GM23338 (cell line): ENCODE measurements around the gene DCDC1. TPM values are rescaled to one million over a fixed set of nuclear protein-coding genes. Genes with fewer than 3 reads are reported as not detected.

Source experiments
- ATAC-seq: fragments of 200-7000 bp; cut with Tn5 transposase; 3 replicates; pipeline ENCODE4 v1.9.1; 2020
- DNase-seq: peaks from one replicate; pipeline ENCODE4 v3.0.0-alpha.2; 2015; ENCODE audit warnings: low spot score
- H2AFZ ChIP-seq: fragments of 200-600 bp; sonication (generic); 2 replicates; pipeline ENCODE4 v1.8.0; 2016; ENCODE audit warnings: antibody characterized with exemption, mild to moderate bottlenecking, moderate library complexity
- H3F3A ChIP-seq: fragments of 200-600 bp; sonication (generic); replicated peaks from 2 replicates; pipeline ENCODE4 v1.8.0; 2017; ENCODE audit warnings: antibody characterized with exemption, mixed run types, low read depth
- H3K27ac ChIP-seq: fragments of 200-600 bp; sonication (generic); 2 replicates; pipeline ENCODE4 v1.6.1; 2016; ENCODE audit warnings: low read depth
- H3K27me3 ChIP-seq: fragments of 200-600 bp; sonication (generic); 2 replicates; pipeline ENCODE4 v1.8.0; 2016; ENCODE audit warnings: mild to moderate bottlenecking, mixed run types, moderate library complexity; ENCODE audit not compliant: insufficient read depth
- H3K36me3 ChIP-seq: fragments of 200-600 bp; sonication (generic); 2 replicates; pipeline ENCODE4 v1.8.0; 2016; ENCODE audit warnings: mild to moderate bottlenecking; ENCODE audit not compliant: insufficient read depth
- H3K4me1 ChIP-seq: fragments of 200-600 bp; sonication (generic); 2 replicates; pipeline ENCODE4 v1.8.0; 2016; ENCODE audit warnings: mild to moderate bottlenecking, moderate library complexity; ENCODE audit not compliant: insufficient read depth
- H3K4me2 ChIP-seq: fragments of 200-600 bp; sonication (generic); 2 replicates; pipeline ENCODE4 v1.7.1; 2017; ENCODE audit warnings: mixed run types
- H3K4me3 ChIP-seq: fragments of 200-600 bp; sonication (generic); 2 replicates; pipeline ENCODE4 v1.6.1; 2016; ENCODE audit warnings: mixed run types
- H3K79me2 ChIP-seq: fragments of 200-600 bp; sonication (generic); replicated peaks from 2 replicates; pipeline ENCODE4 v1.8.0; 2017; ENCODE audit warnings: mild to moderate bottlenecking; ENCODE audit not compliant: insufficient read depth
- H3K9me2 ChIP-seq: fragments of 200-600 bp; sonication (generic); 2 replicates; pipeline ENCODE4 v1.8.0; 2017; ENCODE audit not compliant: insufficient read depth
- H4K20me1 ChIP-seq: fragments of 200-600 bp; sonication (generic); replicated peaks from 2 replicates; pipeline ENCODE4 v1.8.0; 2017; ENCODE audit warnings: mild to moderate bottlenecking; ENCODE audit not compliant: insufficient read depth
- H3K27ac Mint-ChIP-seq: 2 replicates; pipeline ENCODE4 v1.8.0; 2020; ENCODE audit warnings: inconsistent platforms, mild to moderate bottlenecking, moderate library complexity, mixed read lengths
- H3K27me3 Mint-ChIP-seq: 3 replicates; pipeline ENCODE4 v1.8.0; 2022; ENCODE audit warnings: low read depth, mild to moderate bottlenecking, moderate library complexity, mixed read lengths, inconsistent platforms; ENCODE audit not compliant: insufficient read depth, poor library complexity
- H3K36me3 Mint-ChIP-seq: 3 replicates; pipeline ENCODE4 v1.8.0; 2021; ENCODE audit warnings: low read depth, mild to moderate bottlenecking, inconsistent platforms, moderate library complexity, mixed read lengths
- H3K4me1 Mint-ChIP-seq: 3 replicates; pipeline ENCODE4 v1.8.0; 2020; ENCODE audit warnings: mild to moderate bottlenecking, inconsistent platforms, mixed read lengths
- H3K4me3 Mint-ChIP-seq: 3 replicates; pipeline ENCODE4 v1.8.0; 2021; ENCODE audit warnings: moderate library complexity, mild to moderate bottlenecking, inconsistent platforms, mixed read lengths
- H3K9me3 Mint-ChIP-seq: 3 replicates; pipeline ENCODE4 v1.8.0; 2020; ENCODE audit warnings: moderate library complexity, mild to moderate bottlenecking, inconsistent platforms, mixed read lengths
- CTCF ChIP-seq, 2 experiments: fragments of 200-600 bp in 1 of 2; sonication (generic) in 1 of 2; conservative IDR thresholded peaks; 2 replicates each; pipeline versions ENCODE4 v1.5.1 to v1.6.1; 2016 to 2017; ENCODE audit warnings: antibody characterized with exemption in 2 of 2, low read depth in 2 of 2, mild to moderate bottlenecking in 2 of 2, moderate library complexity in 1 of 2
- ETS1 ChIP-seq: IDR thresholded peaks from 2 replicates; pipeline ENCODE4 v1.6.1; 2016; ENCODE audit warnings: antibody characterized with exemption
- EZH2 ChIP-seq: fragments of 200-600 bp; sonication (generic); IDR thresholded peaks from one replicate; pipeline ENCODE4 v1.8.0; 2017; ENCODE audit warnings: antibody characterized with exemption, mild to moderate bottlenecking, low read depth; ENCODE audit not compliant: unreplicated experiment
- EZH2phosphoT487 ChIP-seq: fragments of 200-600 bp; sonication (generic); IDR thresholded peaks from one replicate; pipeline ENCODE4 v1.8.1; 2018; ENCODE audit warnings: antibody characterized with exemption; ENCODE audit not compliant: unreplicated experiment
- NANOG ChIP-seq: IDR thresholded peaks from 2 replicates; pipeline ENCODE4 v1.6.1; 2016; ENCODE audit warnings: antibody characterized with exemption, borderline replicate concordance
- POLR2AphosphoS5 ChIP-seq: IDR thresholded peaks from 2 replicates; pipeline ENCODE4 v1.6.1; 2016; ENCODE audit warnings: antibody characterized with exemption, low read depth
- REST ChIP-seq: IDR thresholded peaks from one replicate; pipeline ENCODE4 v1.6.1; 2018; ENCODE audit warnings: antibody characterized with exemption; ENCODE audit not compliant: unreplicated experiment
- STAT1 ChIP-seq: IDR thresholded peaks from one replicate; pipeline ENCODE4 v1.6.1; 2016; ENCODE audit warnings: antibody characterized with exemption; ENCODE audit not compliant: unreplicated experiment
- ZNF114 ChIP-seq: fragments of 250-450 bp; sonication (Bioruptor Pico); IDR thresholded peaks from 2 replicates; pipeline ENCODE4 v1.5.0; 2020; ENCODE audit warnings: mild to moderate bottlenecking, moderate library complexity
- ZNF331 ChIP-seq: fragments of 250-450 bp; sonication (Bioruptor Pico); IDR thresholded peaks from 2 replicates; pipeline ENCODE4 v1.5.0; 2020; ENCODE audit warnings: low read depth, mild to moderate bottlenecking, moderate library complexity
- ZNF462 ChIP-seq: fragments of 250-450 bp; sonication (Bioruptor Pico); IDR thresholded peaks from 2 replicates; pipeline ENCODE4 v1.5.0; 2020; ENCODE audit warnings: mild to moderate bottlenecking, moderate library complexity
- polyA plus RNA-seq: library from polyadenylated mRNA; unstranded; fragments of >200 nt; fragmentation: Nextera tagmentation; extraction: Ambion mirVana; gene quantifications from 2 replicates; pipeline ENCODE4 v1.2.1, GENCODE V29; 2016
- total RNA-seq: library from RNA; depleted of rRNA; stranded (reverse); fragments of >200 nt; shearing (Covaris generic); gene quantifications from 2 replicates; pipeline ENCODE4 v1.2.3, GENCODE V29; 2014

Gene DCDC1
- total and polyA plus RNA-seq, 2 experiments from 2014 or later: 0.56 to 0.58 TPM

GRCh38 chr11:30818721-30819120, 550.8 kb downstream of the DCDC1 start (continued):
- TF ChIP-seq ETS1 (no peak), POLR2AphosphoS5 (no peak)

- Mint-ChIP-seq H3K4me3 (no peak overlapping the region), H3K27me3 (no peaks in the 10 kb centered on the region), H3K27ac (no peak overlapping the region), H3K9me3 (no peaks in the 10 kb centered on the region), H3K36me3 (no peaks in the 10 kb centered on the region), H3K4me1 (no peaks in the 10 kb centered on the region)
- no peaks in the 10 kb centered on the region for H3K36me3 ChIP-seq
- ATAC-seq: no peak
- H3K9me2 ChIP-seq: no peaks in the 10 kb centered on the region
- no peaks in the 10 kb centered on the region for H3K79me2 ChIP-seq
- H3F3A ChIP-seq: no peaks in the 10 kb centered on the region
- no peak for DNase-seq
- H3K27me3 ChIP-seq: no peaks in the 10 kb centered on the region
- no peak overlapping the region for H3K27ac ChIP-seq
- H3K4me1 ChIP-seq: no peaks in the 10 kb centered on the region
- H2AFZ ChIP-seq: no peak overlapping the region
- H4K20me1 ChIP-seq: no peaks in the 10 kb centered on the region
- H3K4me3 ChIP-seq: no peak overlapping the region
- H3K4me2 ChIP-seq: no peak overlapping the region
- TF ChIP-seq NANOG: no peak
- no peak for TF ChIP-seq REST
- no peak for TF ChIP-seq ZNF462 (CRISPR knock-in tag)
- TF ChIP-seq CTCF (conservative IDR thresholded peaks at IDR 0.05; ENCODE audit: low read depth in 2 of 2): no peak
- no peak for TF ChIP-seq EZH2phosphoT487
- no peak for TF ChIP-seq POLR2AphosphoS5
- no peak for TF ChIP-seq STAT1
- TF ChIP-seq EZH2: no peak
- TF ChIP-seq ZNF331 (CRISPR knock-in tag): no peak
- no peak for TF ChIP-seq ZNF114 (CRISPR knock-in tag)
Observed at GRCh38 chr11:30816959-30817880, 552.3 kb downstream of the DCDC1 start.
